Glutamatergic neuron (in vitro differentiated cells): ENCODE data around the gene FAM169A. TPM values are rescaled to one million over a fixed set of nuclear protein-coding genes. Genes with fewer than 3 reads are reported as not detected.

Experiments used
- DNase-seq: peaks from one replicate; pipeline ENCODE4 v3.0.0; 2022
- H3K27ac Mint-ChIP-seq: one replicate; pipeline ENCODE4 v1.8.0; 2020; ENCODE audit warnings: mild to moderate bottlenecking, mixed read lengths, inconsistent platforms; ENCODE audit not compliant: unreplicated experiment
- H3K27me3 Mint-ChIP-seq: one replicate; pipeline ENCODE4 v1.8.0; 2020; ENCODE audit warnings: mild to moderate bottlenecking, moderate library complexity, mixed read lengths, inconsistent platforms; ENCODE audit not compliant: unreplicated experiment
- H3K36me3 Mint-ChIP-seq: one replicate; pipeline ENCODE4 v1.8.0; 2020; ENCODE audit warnings: mild to moderate bottlenecking, mixed read lengths, inconsistent platforms; ENCODE audit not compliant: unreplicated experiment
- H3K4me1 Mint-ChIP-seq: one replicate; pipeline ENCODE4 v1.8.0; 2020; ENCODE audit warnings: mild to moderate bottlenecking, low read depth, mixed read lengths, inconsistent platforms; ENCODE audit not compliant: unreplicated experiment
- H3K4me3 Mint-ChIP-seq: one replicate; pipeline ENCODE4 v1.8.0; 2020; ENCODE audit warnings: mild to moderate bottlenecking, mixed read lengths, inconsistent platforms; ENCODE audit not compliant: unreplicated experiment
- H3K9me3 Mint-ChIP-seq: one replicate; pipeline ENCODE4 v1.8.0; 2020; ENCODE audit warnings: mild to moderate bottlenecking, moderate library complexity, mixed read lengths, inconsistent platforms; ENCODE audit not compliant: unreplicated experiment
- CTCF ChIP-seq: fragments of 200-600 bp; sonication (generic); IDR thresholded peaks from one replicate; pipeline ENCODE4 v1.5.0; 2021; ENCODE audit not compliant: partially characterized antibody, unreplicated experiment
- total RNA-seq: library from RNA; stranded (reverse); fragmentation: NEBNext Ultra II Directional; extraction: Animal tissue kit (Norgen Biotek cat#: 25700); gene quantifications from one replicate; pipeline ENCODE4 v1.2.1, GENCODE V29; 2021; ENCODE audit not compliant: unreplicated experiment

The FAM169A gene
- total RNA-seq, 1 donor from 2014 or later = 9.5 TPM

- H3K4me1 Mint-ChIP-seq = no peaks in the 10 kb centered on the region
- H3K27ac Mint-ChIP-seq = no peak overlapping the region
- peaks cover 1% of the 10 kb centered on the region for H3K9me3 Mint-ChIP-seq
- no peaks in the 10 kb centered on the region for H3K27me3 Mint-ChIP-seq
- DNase-seq = peak; percentile 28
- H3K36me3 Mint-ChIP-seq = peaks cover 4% of the 10 kb centered on the region
- no peak overlapping the region for H3K4me3 Mint-ChIP-seq
- no peak for TF ChIP-seq CTCF
These were observed 37.1 kb upstream of the FAM169A start for GRCh38 chr5:74903165-74903787.

- no peak overlapping the region for H3K4me3 Mint-ChIP-seq
- peaks cover 5% of the 10 kb centered on the region for H3K36me3 Mint-ChIP-seq
- DNase-seq = no peak
- no peaks in the 10 kb centered on the region for H3K27me3 Mint-ChIP-seq
- TF ChIP-seq CTCF = no peak
- H3K27ac Mint-ChIP-seq = no peak overlapping the region
- H3K9me3 Mint-ChIP-seq = no peaks in the 10 kb centered on the region
- H3K4me1 Mint-ChIP-seq = no peaks in the 10 kb centered on the region
These were observed 30.9 kb upstream of the FAM169A start for GRCh38 chr5:74897049-74897448.

- Mint-ChIP-seq H3K4me1 (no peaks in the 10 kb centered on the region), H3K9me3 (no peaks in the 10 kb centered on the region), H3K4me3 (no peak overlapping the region), H3K27me3 (no peaks in the 10 kb centered on the region), H3K27ac (no peak overlapping the region), H3K36me3 (peaks cover 5% of the 10 kb centered on the region)
- TF ChIP-seq CTCF = no peak
- no peak for DNase-seq
These were observed 29.7 kb upstream of the FAM169A start for GRCh38 chr5:74895906-74896305.

GRCh38 chr5:74894351-74894750 lies 28.2 kb upstream of the FAM169A start:
- Mint-ChIP-seq H3K9me3 (no peaks in the 10 kb centered on the region), H3K27me3 (no peaks in the 10 kb centered on the region), H3K36me3 (peaks cover 5% of the 10 kb centered on the region), H3K27ac (no peak overlapping the region), H3K4me1 (no peaks in the 10 kb centered on the region), H3K4me3 (no peak overlapping the region)
- DNase-seq = no peak
- TF ChIP-seq CTCF = no peak

- Mint-ChIP-seq H3K4me3 (no peak overlapping the region), H3K4me1 (no peaks in the 10 kb centered on the region), H3K27ac (no peak overlapping the region), H3K9me3 (no peaks in the 10 kb centered on the region), H3K36me3 (peaks cover 5% of the 10 kb centered on the region), H3K27me3 (no peaks in the 10 kb centered on the region)
- no peak for TF ChIP-seq CTCF
- no peak for DNase-seq
These were observed 26.7 kb upstream of the FAM169A start for GRCh38 chr5:74892921-74893320.
